Limb (tissue), 2 donors: ENCODE measurements around the gene FRMPD4.
A peak's percentile ranks its signal among the peaks of the same experiment; 100 is the strongest.
"Not testable (repeated sequence)": the region's sequence is repeated elsewhere in the genome, so short reads cannot be mapped to it uniquely, and the experiment has no call there.

Experiments
- DNase-seq, 2 donors: peaks; one replicate each; pipeline ENCODE4 v3.0.0-alpha.2; 2016; ENCODE audit errors: extremely low spot score in 2 of 2

FRMPD4 gene

GRCh38 chrX:12515384-12515783 is 377.1 kb downstream of the FRMPD4 start:
- DNase-seq: not testable (repeated sequence)

- no peak for DNase-seq
These were observed 388.0 kb downstream of the FRMPD4 start for GRCh38 chrX:12526306-12526705.

GRCh38 chrX:12538096-12538495 is 399.8 kb downstream of the FRMPD4 start:
- DNase-seq: not testable (repeated sequence)

- DNase-seq: not testable (repeated sequence)
These were observed 404.0 kb downstream of the FRMPD4 start for GRCh38 chrX:12542251-12542650.

- no peak for DNase-seq
These were observed 410.1 kb downstream of the FRMPD4 start for GRCh38 chrX:12548341-12548740.

GRCh38 chrX:12548746-12549145 is 410.5 kb downstream of the FRMPD4 start:
- peak in 1 of 2 donors; percentile 32 for DNase-seq

- no peak for DNase-seq
These were observed 415.9 kb downstream of the FRMPD4 start for GRCh38 chrX:12554206-12554605.

- no peak for DNase-seq
These were observed 424.8 kb downstream of the FRMPD4 start for GRCh38 chrX:12563121-12563520.

- no peak for DNase-seq
These were observed 425.9 kb downstream of the FRMPD4 start for GRCh38 chrX:12564221-12564620.

- DNase-seq: peak in 1 of 2 donors; percentile 2
These were observed 429.6 kb downstream of the FRMPD4 start for GRCh38 chrX:12567857-12568256.

- no peak for DNase-seq
These were observed 432.7 kb downstream of the FRMPD4 start for GRCh38 chrX:12570859-12571501.

GRCh38 chrX:12579311-12579710 is 441.0 kb downstream of the FRMPD4 start:
- DNase-seq: no peak

- no peak for DNase-seq
These were observed 442.3 kb downstream of the FRMPD4 start for GRCh38 chrX:12580548-12580947.

GRCh38 chrX:12581546-12581945 is 443.3 kb downstream of the FRMPD4 start:
- DNase-seq: no peak

GRCh38 chrX:12582649-12583048 is 444.4 kb downstream of the FRMPD4 start:
- DNase-seq: no peak

GRCh38 chrX:12583543-12583942 is 445.3 kb downstream of the FRMPD4 start:
- DNase-seq: no peak

GRCh38 chrX:12595720-12596119 is 457.4 kb downstream of the FRMPD4 start:
- DNase-seq: no peak

GRCh38 chrX:12610079-12610478 is 471.8 kb downstream of the FRMPD4 start:
- no peak for DNase-seq

GRCh38 chrX:12611471-12611870 is 473.2 kb downstream of the FRMPD4 start:
- no peak for DNase-seq

GRCh38 chrX:12614266-12614665 is 476.0 kb downstream of the FRMPD4 start:
- DNase-seq: no peak

- no peak for DNase-seq
These were observed 476.8 kb downstream of the FRMPD4 start for GRCh38 chrX:12615061-12615460.

GRCh38 chrX:12617241-12617640 is 479.0 kb downstream of the FRMPD4 start:
- DNase-seq: no peak

- DNase-seq: no peak
These were observed 509.0 kb downstream of the FRMPD4 start for GRCh38 chrX:12647230-12647629.

GRCh38 chrX:12648995-12649394 is 510.7 kb downstream of the FRMPD4 start:
- no peak for DNase-seq
